GM18505 (cell line): Measurements from ENCODE around the gene PARD3B.
A peak's percentile ranks its signal among the peaks of the same experiment; 100 is the strongest.

Experiments used
- ATAC-seq: cut with Tn5 transposase; IDR thresholded peaks from one replicate; pipeline ENCODE4 v1.9.1; 2021; ENCODE audit not compliant: unreplicated experiment
- POLR2A ChIP-seq: IDR thresholded peaks from 4 replicates; pipeline ENCODE4 v1.6.1; 2011; ENCODE audit warnings: borderline replicate concordance; ENCODE audit not compliant: insufficient read depth, insufficient read length; ENCODE audit errors: extremely low read depth

PARD3B gene

DNA sequence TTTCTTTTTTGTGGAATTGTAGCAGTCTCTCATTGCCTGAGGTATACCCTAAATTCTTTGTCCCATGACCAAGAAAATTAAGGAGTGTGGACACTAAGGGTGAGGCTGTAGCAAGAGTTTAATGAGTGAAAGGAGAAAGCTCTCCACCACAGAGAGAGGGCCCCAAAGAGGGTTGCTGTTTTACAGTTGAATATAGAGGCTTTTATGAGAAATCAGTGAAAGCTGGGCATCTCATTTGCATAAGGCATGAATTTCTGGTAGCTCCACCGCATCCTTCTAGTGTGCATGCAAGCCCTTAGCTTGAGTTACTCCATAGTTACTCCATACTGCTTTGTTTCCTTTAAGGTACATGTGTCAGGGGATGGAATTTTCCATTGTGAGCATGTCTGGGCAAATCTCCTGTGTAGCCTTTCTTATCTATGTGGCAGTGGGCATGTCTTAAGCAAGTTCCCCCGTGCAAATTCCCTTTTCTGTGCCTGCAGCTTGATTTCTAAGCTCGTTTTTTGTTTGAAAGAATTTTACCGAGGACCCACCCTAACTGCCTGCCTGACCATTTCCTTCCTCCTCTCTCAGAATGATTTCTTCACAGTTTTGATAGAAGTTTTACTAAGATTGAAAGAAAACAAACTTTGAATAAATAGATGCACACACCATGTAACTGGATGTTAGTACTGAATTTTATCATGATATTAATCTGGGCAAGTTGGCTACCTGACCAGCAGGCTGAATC is 218.9 kb downstream of the PARD3B start:
- TF ChIP-seq POLR2A = no peak
- ATAC-seq = no peak

DNA sequence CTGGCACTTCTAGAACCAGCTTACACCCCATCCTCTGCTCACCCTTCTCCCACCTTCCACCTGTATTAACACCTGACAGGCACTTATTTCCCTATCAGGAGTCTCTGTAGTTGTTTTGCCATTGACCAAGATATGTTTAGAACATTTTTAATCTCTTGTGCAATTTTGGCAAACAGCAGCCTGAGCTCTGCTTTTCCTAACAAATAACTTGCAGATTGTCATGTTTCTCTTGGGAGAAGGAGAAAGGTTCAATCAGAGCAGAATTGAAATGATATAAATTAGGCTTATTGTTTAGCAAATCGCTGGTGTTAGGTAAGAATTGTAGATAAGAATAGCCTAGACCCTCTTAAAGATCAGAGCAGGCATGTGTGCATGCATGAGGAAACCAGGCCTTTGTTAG is 225.5 kb downstream of the PARD3B start:
- ATAC-seq = no peak
- TF ChIP-seq POLR2A = no peak

DNA sequence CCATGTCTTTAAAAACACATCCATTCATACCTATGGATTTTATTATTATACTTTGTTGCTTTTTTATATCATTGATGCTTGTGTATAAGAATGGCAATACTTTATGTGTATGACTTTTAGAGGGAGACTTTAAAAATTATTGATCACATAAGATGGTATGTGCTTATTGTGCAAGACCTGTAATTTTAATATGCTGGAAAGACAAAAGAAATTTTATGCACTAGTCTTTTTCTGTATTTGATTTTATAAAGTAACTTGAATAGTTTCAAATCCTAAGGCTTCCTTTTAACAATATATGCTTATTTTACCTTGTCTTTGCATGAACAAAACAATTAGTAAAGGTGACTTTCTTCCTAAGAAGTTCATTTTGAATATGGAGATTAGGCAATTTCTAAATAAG is 226.4 kb downstream of the PARD3B start:
- ATAC-seq = no peak
- no peak for TF ChIP-seq POLR2A

DNA sequence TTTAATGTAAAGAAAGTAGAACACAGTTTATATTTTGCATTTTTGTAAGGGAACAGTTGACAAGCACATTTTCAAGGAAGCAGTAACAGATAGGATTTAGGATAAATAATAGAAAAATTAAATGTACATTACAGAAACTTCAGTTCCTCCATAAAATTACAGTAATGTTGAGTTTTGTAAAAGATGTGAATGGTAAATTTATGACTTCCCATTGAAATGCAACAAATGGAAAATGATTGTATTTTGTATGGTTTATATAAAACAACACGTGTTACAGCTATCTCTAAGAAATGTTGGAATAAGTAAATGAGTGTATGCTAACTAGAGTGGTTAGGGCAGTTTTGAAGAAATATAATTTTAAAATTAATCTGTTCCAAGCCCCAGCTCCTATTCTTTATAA is 227.3 kb downstream of the PARD3B start:
- TF ChIP-seq POLR2A = no peak
- ATAC-seq = no peak

DNA sequence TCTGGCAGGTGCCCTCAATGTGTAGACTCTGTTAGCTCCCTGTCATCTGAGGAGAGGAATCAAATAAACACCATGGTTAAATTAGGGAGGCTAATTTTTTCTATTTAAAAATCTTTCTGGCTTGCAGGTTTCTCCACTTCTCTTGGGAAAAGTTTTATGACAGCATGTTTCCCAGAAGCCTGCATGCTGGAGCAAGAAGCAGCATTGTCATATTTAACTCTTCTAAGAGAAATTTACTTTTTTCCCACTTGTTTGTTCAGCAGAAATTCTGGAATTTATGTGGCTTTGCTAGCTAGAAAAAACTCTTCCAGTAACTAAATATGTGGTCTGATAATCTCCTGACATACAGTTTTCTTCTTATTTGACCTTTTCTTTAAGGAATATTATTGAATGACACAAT is 230.5 kb downstream of the PARD3B start:
- TF ChIP-seq POLR2A = no peak
- ATAC-seq = no peak

DNA sequence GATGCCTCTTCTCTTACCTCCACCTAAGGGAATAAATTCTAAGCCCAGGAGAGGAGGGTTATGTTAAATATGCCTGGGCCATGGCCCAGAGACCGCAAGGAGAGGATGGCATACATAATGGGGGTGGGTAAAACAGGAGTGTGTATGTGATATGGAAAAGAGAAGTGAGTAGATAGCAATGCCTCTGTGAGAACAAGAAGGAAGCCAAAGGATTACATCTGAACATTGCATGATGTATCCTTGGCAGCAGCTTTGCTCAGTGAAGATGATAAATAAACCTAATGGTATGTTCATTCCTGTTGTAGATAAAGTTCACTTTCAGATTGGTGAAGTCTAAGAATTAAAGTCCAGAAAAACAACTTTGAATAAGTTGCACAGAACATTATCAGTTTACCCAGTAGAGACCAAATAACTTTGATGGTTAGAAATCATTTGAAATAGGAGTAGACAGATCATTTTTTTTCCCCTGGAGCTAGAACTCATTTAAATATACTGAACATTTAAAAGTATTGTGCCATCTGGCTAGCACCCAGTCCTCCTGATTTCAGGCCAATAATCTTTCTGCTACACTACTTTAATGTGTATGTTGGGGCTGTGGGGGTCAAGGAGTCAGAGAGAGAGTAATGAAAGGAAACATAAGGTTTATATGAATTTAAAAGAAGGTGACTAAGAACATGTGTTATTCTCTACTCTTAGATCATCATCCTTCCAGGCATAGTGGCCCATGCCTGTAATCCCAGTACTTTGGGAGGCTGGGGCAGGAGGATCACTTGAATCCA is 231.7 kb downstream of the PARD3B start:
- ATAC-seq = no peak
- TF ChIP-seq POLR2A = no peak

DNA sequence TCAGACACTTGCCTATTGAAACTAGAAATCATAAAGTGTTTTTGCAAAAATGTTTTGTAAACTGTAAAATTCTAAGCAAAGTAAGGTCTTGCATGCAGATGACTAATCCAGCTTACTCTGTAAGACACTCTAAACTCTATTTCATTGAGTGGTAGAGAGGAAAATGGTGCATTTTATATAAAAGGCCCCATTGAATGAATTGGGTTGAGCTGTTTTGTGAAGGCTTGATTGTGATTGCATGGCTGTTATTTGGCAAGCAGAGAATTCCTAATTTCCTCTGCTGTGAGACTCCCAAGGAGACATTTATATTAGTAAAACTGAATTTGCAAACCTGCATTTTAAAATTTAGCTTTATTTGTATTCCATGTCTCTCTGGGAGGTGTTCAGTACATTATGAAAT is 234.5 kb downstream of the PARD3B start:
- ATAC-seq = no peak

DNA sequence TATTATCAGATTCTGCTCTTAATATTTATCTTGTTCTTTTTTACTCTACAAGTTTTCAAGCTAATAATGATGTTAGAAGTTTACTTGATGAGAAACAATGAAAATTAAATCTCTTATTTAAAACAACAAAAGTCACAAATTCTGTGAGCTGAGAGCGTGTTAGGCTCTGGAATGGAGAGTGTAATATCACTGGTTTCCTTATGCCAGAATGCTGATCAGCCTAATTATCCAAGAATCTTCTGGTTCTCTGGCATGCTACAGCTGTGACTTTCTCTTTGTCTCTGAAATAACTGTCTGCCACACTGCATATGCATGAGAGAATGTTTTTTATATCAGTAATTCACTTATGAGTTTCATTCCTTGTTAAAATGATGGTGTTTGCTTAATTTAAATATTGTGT is 236.7 kb downstream of the PARD3B start:
- TF ChIP-seq POLR2A = no peak
- no peak for ATAC-seq

More for the DNA sequence above, 234.5 kb downstream of the PARD3B start:
- TF ChIP-seq POLR2A = no peak

DNA sequence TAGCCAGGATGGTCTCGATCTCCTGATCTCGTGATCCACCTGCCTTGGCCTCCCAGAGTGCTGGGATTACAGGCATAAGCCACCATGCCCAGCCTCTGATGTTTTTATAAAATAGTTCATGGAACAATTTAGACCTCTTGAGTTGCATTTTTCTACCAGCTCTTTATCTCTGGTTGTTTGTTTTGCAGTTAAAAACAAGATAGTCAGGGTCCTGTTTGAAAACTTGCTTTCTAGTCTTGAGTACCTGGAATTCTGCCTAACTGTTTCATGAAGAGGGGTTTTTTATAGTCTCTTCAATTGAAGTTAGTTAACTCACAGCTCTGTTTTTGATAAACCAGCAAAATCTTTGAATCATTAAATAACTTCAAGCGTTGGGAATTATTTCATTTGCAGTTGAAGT is 244.8 kb downstream of the PARD3B start:
- TF ChIP-seq POLR2A = no peak
- ATAC-seq = no peak

DNA sequence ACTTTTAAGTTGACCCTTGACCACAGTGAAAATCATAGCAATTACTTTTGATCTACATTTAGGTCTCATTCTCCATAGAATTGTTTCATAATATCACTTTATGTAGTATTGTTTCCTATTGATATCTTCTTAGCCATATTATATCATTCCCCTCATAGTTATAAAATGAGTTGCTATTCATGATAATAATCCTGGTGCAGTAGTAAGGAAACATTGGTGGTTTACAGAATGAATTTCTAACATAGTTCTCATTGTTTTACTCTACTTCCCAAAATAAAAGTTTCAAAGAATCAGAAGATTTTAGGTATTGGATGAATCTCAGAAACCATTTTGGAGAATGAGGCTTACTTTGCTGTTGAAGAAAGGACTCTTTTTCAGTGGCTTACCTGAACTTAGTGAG is 246.0 kb downstream of the PARD3B start:
- TF ChIP-seq POLR2A = no peak
- no peak for ATAC-seq

DNA sequence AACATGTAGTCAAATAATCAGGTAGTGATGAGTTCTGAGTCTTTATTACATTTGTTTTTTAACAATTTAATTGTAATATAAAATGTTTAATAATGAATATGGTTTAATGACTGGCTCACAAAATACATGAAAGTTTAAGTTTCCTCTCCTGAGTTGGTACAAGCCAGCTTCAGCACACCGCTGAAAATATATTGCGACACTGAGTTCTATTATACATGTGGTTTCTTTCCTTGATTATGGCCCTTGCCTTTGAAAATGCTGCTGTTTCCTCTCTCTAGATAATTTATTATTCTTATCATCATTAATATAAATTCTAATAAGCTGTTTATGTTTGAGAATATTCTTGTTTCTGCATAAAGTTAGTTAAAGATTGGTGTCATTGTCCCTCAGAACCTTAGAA is 249.3 kb downstream of the PARD3B start:
- no peak for ATAC-seq
- TF ChIP-seq POLR2A = no peak

DNA sequence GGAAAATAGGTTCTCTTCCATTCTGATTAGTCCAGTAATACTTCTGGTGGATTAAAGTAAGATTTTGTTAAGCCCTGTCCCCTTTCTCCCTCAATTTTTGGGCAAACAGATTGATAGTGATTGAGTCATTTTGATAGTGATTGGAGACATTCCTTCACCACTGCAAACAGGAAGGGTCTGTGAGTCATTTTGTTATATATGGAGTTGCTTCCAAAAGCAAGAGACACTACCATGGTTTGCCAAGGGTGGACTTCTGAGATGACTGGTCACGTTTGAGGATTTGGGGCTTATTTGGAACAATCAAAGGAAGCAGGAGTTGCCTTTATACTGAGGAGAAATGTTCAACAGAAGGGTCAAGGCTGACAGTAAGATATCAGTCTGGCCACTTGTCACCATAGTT is 249.9 kb downstream of the PARD3B start:
- TF ChIP-seq POLR2A = no peak
- ATAC-seq = no peak

DNA sequence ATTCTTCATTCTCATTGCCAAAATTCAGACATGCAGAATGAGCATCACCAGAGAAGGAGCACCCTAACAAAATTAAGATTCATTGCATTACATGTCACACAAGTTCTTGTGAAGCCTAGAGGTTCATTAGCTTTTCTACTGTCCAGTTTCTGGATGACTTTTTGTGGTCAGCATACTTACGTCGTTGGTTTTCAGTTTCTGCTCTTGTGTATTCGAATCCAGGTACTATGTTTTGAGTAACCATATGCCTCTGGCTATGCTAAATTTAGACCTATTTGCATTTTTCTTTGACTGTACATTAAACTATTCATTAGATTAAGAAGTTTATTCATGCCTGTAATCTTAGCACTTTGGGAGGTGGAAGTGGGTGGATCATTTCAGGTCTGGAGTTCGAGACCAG is 251.3 kb downstream of the PARD3B start:
- peak; percentile 69 for ATAC-seq
- no peak for TF ChIP-seq POLR2A

DNA sequence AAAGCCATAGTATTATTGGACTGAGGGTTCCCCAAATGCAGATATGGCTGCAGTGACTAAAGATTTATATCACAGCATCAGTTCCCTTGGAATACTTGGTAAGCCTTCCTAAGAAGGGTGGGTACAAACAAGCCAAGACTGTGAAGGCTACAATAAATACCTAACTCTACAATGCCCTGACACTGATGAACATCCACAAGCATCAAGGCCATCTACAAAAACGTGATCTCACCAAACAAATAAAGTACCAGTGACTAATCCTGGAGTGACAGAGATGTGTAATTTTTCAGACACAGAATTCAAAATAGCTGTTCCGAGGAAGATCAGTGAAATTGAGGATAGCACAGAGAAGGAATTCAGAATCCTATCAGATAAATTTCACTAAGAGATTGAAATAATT is 254.5 kb downstream of the PARD3B start:
- no peak for ATAC-seq
- TF ChIP-seq POLR2A = no peak

DNA sequence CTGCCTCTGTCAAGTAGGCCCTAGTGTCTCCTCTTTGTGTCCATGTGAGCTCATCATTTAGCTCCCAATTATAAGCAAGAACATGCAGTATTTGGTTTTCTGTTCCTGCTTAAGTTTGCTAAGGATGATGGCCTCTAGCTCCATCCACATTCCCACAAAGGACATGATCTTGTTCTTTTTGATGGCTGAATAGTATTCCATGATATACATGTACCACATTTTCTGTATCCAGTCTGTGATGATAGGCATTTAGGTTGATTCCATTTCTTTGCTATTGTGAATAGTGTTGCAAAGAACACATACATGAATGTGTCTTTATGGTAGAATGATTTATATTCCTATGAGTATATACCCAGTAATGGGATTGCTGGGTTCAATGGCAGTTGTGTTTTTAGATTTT is 263.2 kb downstream of the PARD3B start:
- TF ChIP-seq POLR2A = no peak
- ATAC-seq = no peak

DNA sequence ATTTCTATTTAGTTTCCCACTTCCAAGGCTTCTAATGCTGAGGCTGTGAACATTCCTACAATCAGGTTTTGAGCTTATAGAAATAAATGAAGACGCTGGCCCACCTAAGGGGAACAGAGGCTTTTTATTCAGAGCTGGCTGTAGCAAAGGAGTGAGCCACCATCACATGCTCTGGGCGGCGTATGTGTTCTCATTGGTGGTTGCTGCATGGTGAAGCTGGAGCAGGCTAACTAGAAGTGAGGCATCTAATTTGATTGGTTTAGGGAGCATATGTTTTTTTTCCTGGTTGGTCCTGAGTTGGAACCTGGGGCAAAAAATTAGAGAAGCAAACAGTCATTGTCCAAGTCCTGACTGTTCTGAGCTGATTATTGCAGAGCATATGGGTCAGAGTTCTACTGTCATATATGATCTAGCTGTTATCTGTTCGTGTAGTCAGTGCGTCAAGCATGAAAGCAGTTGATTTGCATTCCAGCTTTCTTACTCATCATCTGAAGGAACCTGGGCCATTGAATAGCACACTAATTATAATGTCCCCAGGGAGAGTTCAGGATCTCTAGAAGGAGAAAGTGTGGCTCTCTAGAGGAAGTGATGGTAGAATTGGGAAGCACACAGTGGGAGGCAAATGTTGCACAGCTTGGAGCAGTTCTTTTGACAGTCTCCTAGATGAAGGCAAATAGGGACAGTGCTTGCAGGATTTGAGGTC is 279.6 kb downstream of the PARD3B start:
- no peak for TF ChIP-seq POLR2A
- ATAC-seq = no peak
